Measurements from ENCODE around the gene NKTR.

DNA sequence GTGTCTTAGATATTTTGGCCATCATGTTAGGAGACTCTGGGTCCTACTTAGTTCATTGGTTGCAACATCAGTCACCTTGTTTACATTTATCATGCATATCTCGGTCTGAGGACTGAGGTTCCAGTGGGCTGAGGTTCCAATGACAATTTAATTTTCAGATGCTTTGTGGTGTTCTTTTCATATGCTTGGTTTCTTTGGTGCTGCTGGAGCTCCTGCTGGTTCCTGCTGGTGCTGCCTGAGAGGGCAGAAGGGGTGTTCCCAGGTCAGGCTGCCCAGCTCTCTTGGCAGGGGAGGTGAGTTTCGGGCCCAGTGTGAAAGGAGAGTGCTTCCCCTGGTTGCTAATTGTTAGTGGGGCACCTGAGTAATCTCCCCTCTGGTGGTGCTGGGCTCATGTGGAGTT lies 78.0 kb downstream of the NKTR start:
- TF ChIP-seq, protein P1, sequence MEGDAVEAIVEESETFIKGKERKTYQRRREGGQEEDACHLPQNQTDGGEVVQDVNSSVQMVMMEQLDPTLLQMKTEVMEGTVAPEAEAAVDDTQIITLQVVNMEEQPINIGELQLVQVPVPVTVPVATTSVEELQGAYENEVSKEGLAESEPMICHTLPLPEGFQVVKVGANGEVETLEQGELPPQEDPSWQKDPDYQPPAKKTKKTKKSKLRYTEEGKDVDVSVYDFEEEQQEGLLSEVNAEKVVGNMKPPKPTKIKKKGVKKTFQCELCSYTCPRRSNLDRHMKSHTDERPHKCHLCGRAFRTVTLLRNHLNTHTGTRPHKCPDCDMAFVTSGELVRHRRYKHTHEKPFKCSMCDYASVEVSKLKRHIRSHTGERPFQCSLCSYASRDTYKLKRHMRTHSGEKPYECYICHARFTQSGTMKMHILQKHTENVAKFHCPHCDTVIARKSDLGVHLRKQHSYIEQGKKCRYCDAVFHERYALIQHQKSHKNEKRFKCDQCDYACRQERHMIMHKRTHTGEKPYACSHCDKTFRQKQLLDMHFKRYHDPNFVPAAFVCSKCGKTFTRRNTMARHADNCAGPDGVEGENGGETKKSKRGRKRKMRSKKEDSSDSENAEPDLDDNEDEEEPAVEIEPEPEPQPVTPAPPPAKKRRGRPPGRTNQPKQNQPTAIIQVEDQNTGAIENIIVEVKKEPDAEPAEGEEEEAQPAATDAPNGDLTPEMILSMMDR (IDR thresholded peaks at IDR 0.05; ENCODE audit: low read length), result no peak
- TF ChIP-seq EZH2 (optimal IDR thresholded peaks at IDR 0.05; ENCODE audit: low read depth, low read length), result no peak
